K562 (cell line): ENCODE data around the gene OARD1. TPM values are rescaled to one million over a fixed set of nuclear protein-coding genes. Genes with fewer than 3 reads are reported as not detected.
A peak's percentile ranks its signal among the peaks of the same experiment; 100 is the strongest.

Experiments
- FOS ChIP-seq: IDR thresholded peaks from 3 replicates; pipeline ENCODE4 v1.6.1; 2011; ENCODE audit not compliant: insufficient read length; ENCODE audit errors: extremely low read depth
- HCFC1 ChIP-seq: IDR thresholded peaks from 2 replicates; pipeline ENCODE4 v1.6.1; 2012; ENCODE audit warnings: low read depth, low read length, improper control_type of control experiment
- MEIS2 ChIP-seq: fragments of 450-650 bp; IDR thresholded peaks from 2 replicates; pipeline ENCODE4 v1.6.1; 2014; ENCODE audit warnings: mild to moderate bottlenecking; ENCODE audit not compliant: partially characterized antibody
- MTA2 ChIP-seq: fragments of 450-650 bp; IDR thresholded peaks from 2 replicates; pipeline ENCODE4 v1.6.1; 2016; ENCODE audit warnings: low read depth
- MXI1 ChIP-seq: IDR thresholded peaks from 2 replicates; pipeline ENCODE4 v1.6.1; 2011; ENCODE audit warnings: low read depth, mild to moderate bottlenecking, improper control_type of control experiment, low read length
- NCOA6 ChIP-seq: fragments of 450-650 bp; IDR thresholded peaks from 2 replicates; pipeline ENCODE4 v1.6.1; 2017; ENCODE audit warnings: mild to moderate bottlenecking
- SLC30A9 ChIP-seq: fragments of 250-450 bp; sonication (Bioruptor Pico); IDR thresholded peaks from 2 replicates; pipeline ENCODE4 v1.8.0; 2022; ENCODE audit warnings: mild to moderate bottlenecking, moderate library complexity
- TSC22D4 ChIP-seq: fragments of 450-650 bp; IDR thresholded peaks from 2 replicates; pipeline ENCODE4 v1.6.1; 2016; ENCODE audit warnings: missing genetic modification characterization, missing biosample characterization, control low read depth
- XRCC3 ChIP-seq: fragments of 450-650 bp; IDR thresholded peaks from 2 replicates; pipeline ENCODE4 v1.6.1; 2017; ENCODE audit warnings: mild to moderate bottlenecking, moderate library complexity
- ZBTB11 ChIP-seq, 3 experiments: fragments of 200-800 bp in 1 of 3; fragments of 250-450 bp in 1 of 3; fragments of 450-650 bp in 1 of 3; sonication (Bioruptor Pico) in 1 of 3; sonication (Bioruptor generic) in 1 of 3; formaldehyde crosslinking in 1 of 3; IDR thresholded peaks; 2 replicates each; pipeline versions ENCODE4 v1.6.1 to v1.8.0; 2016 to 2022; ENCODE audit warnings: mild to moderate bottlenecking in 2 of 3, missing genetic modification characterization in 2 of 3, missing compliant biosample characterization in 1 of 3, moderate library complexity in 1 of 3
- ZNF140 ChIP-seq: fragments of 250-450 bp; sonication (Bioruptor Pico); IDR thresholded peaks from 2 replicates; pipeline ENCODE4 v1.8.0; 2021; ENCODE audit warnings: moderate library complexity, mild to moderate bottlenecking, inconsistent platforms
- ZNF586 ChIP-seq: fragments of 450-650 bp; formaldehyde crosslinking; conservative IDR thresholded peaks from 2 replicates; pipeline ENCODE4 v1.4.0; 2020; ENCODE audit warnings: mild to moderate bottlenecking, moderate library complexity
- polyA plus RNA-seq, 8 experiments: library from polyadenylated mRNA; depleted of rRNA in 4 of 8; stranded (reverse) in 5 of 8; unstranded in 3 of 8; fragments of >200 nt; fragmentation: Nextera tagmentation in 2 of 8; fragmentation: Illumina TruSeq in 1 of 8; extraction: Ambion mirVana in 2 of 8; extraction: Trizol in 1 of 8; gene quantifications; 2 replicates each; pipeline versions ENCODE4 v1.2.1 to v1.2.3, GENCODE V29; 2011 to 2014; ENCODE audit warnings: inconsistent platforms in 1 of 8, missing spikeins in 1 of 8
- total RNA-seq, 7 experiments: library from RNA; depleted of rRNA in 6 of 7; stranded (reverse); fragments of >200 nt in 6 of 7; fragmentation: Illumina TruSeq in 2 of 7; extraction: Trizol in 2 of 7; gene quantifications; 2 replicates each; pipeline versions ENCODE4 v1.2.1 to v1.2.3, GENCODE V29; 2011 to 2021; ENCODE audit warnings: low replicate concordance in 1 of 7
- TF ChIP-seq, protein P1 (sequence below): fragments of 450-650 bp; IDR thresholded peaks from 2 replicates; pipeline ENCODE4 v1.6.1; 2017; ENCODE audit warnings: antibody characterized with exemption, mild to moderate bottlenecking
- TF ChIP-seq, protein P2 (sequence below): sonication (generic); formaldehyde crosslinking; IDR thresholded peaks from 2 replicates; pipeline ENCODE4 v1.8.0; 2023; ENCODE audit warnings: mild to moderate bottlenecking, missing genetic modification reagents
- TF ChIP-seq, protein P3 (sequence below): sonication (generic); formaldehyde crosslinking; IDR thresholded peaks from 2 replicates; pipeline ENCODE4 v1.5.0; 2020; ENCODE audit warnings: missing genetic modification reagents

Gene OARD1
- total and polyA plus RNA-seq, 9 of the 15 experiments (the other 6 are each of a cell fraction or from before 2014, with no cell fraction given): 43.4 to 88.3 (median 61.1) TPM

DNA sequence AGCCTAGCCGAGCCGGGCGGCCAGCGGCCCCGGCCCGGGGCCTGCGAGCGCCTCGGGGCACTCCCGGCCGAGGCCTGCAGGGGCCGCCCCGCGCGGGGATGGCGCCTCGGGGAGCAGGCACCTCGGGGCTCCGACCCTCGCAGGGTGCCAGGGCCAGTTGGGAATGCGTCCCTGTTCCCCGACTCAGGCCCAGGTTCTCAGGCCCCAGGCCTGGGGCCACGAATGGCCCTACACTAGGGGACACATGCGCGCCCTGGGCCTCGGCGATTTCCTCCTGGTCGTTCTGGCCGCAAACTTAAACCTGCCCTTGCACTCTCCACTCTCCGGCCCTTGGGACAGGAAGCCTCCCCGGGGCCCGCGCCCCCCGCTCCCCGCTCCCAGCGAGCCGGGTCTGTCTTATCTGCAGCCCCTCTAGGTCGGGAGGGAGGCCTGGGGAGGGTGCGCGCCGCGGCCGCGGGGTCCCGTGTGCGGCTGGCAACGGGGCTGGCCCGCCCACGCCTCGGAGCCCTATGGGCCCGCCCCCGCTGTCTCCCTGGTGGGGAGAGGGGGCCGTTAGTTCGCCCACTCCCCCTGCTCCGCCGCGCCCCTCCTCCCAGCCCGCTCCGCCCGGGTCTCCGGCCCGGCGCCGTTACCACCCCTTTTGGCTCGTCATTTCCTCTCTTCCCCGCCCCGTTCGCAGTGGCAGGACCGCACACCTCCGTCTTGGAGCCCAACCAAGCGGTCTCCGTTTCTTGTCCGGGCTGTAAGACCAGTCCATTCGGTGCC lies 1.2 kb upstream of the OARD1 start (continued):
- TF ChIP-seq, protein P1, sequence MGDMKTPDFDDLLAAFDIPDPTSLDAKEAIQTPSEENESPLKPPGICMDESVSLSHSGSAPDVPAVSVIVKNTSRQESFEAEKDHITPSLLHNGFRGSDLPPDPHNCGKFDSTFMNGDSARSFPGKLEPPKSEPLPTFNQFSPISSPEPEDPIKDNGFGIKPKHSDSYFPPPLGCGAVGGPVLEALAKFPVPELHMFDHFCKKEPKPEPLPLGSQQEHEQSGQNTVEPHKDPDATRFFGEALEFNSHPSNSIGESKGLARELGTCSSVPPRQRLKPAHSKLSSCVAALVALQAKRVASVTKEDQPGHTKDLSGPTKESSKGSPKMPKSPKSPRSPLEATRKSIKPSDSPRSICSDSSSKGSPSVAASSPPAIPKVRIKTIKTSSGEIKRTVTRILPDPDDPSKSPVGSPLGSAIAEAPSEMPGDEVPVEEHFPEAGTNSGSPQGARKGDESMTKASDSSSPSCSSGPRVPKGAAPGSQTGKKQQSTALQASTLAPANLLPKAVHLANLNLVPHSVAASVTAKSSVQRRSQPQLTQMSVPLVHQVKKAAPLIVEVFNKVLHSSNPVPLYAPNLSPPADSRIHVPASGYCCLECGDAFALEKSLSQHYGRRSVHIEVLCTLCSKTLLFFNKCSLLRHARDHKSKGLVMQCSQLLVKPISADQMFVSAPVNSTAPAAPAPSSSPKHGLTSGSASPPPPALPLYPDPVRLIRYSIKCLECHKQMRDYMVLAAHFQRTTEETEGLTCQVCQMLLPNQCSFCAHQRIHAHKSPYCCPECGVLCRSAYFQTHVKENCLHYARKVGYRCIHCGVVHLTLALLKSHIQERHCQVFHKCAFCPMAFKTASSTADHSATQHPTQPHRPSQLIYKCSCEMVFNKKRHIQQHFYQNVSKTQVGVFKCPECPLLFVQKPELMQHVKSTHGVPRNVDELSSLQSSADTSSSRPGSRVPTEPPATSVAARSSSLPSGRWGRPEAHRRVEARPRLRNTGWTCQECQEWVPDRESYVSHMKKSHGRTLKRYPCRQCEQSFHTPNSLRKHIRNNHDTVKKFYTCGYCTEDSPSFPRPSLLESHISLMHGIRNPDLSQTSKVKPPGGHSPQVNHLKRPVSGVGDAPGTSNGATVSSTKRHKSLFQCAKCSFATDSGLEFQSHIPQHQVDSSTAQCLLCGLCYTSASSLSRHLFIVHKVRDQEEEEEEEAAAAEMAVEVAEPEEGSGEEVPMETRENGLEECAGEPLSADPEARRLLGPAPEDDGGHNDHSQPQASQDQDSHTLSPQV: no peak
- TF ChIP-seq MEIS2 (no peak), TSC22D4 (tag) (no peak), FOS (no peak), SLC30A9 (CRISPR knock-in tag) (no peak), ZNF140 (CRISPR knock-in tag) (no peak), MXI1 (no peak), HCFC1 (no peak; the same call in 1 of the 2 replicates), ZBTB11 (CRISPR knock-in tag; IDR thresholded peaks at IDR 0.05) (peak in 1 of 3 experiments; percentile 74; a peak in 3 of 6 replicates), ZNF586 (CRISPR knock-in tag) (no peak), NCOA6 (no peak), XRCC3 (no peak), MTA2 (no peak)
- TF ChIP-seq, protein P2, sequence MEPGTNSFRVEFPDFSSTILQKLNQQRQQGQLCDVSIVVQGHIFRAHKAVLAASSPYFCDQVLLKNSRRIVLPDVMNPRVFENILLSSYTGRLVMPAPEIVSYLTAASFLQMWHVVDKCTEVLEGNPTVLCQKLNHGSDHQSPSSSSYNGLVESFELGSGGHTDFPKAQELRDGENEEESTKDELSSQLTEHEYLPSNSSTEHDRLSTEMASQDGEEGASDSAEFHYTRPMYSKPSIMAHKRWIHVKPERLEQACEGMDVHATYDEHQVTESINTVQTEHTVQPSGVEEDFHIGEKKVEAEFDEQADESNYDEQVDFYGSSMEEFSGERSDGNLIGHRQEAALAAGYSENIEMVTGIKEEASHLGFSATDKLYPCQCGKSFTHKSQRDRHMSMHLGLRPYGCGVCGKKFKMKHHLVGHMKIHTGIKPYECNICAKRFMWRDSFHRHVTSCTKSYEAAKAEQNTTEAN (CRISPR knock-in tag): no peak
- TF ChIP-seq, protein P3, sequence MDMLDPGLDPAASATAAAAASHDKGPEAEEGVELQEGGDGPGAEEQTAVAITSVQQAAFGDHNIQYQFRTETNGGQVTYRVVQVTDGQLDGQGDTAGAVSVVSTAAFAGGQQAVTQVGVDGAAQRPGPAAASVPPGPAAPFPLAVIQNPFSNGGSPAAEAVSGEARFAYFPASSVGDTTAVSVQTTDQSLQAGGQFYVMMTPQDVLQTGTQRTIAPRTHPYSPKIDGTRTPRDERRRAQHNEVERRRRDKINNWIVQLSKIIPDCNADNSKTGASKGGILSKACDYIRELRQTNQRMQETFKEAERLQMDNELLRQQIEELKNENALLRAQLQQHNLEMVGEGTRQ (CRISPR knock-in tag): no peak; the same call in 1 of the 2 replicates
